Measurements from ENCODE around the gene MGRN1.

MGRN1 gene

GRCh38 chr16:4607841-4608703 lies 16.6 kb upstream of the MGRN1 start:
- peaks cover 28% of the 10 kb centered on the region; the same call in 1 of the 2 replicates for H3K36me3 ChIP-seq (ENCODE audit: insufficient read depth, low read depth, low read length)
- H3K27ac ChIP-seq (ENCODE audit: low read length): no peak overlapping the region
- no peaks in the 10 kb centered on the region for H3K27me3 ChIP-seq (ENCODE audit: insufficient read depth, low read length)
- no peak overlapping the region for H3K9ac ChIP-seq (ENCODE audit: low read depth, low read length)
- H3K4me3 ChIP-seq (ENCODE audit: low read length): no peak overlapping the region
- peaks cover 3% of the 10 kb centered on the region for H3K4me1 ChIP-seq (ENCODE audit: insufficient read depth, low read length)
- no peaks in the 10 kb centered on the region for H3K9me3 ChIP-seq (ENCODE audit: insufficient read depth, low read depth, low read length)

GRCh38 chr16:4608704-4608980 lies 16.0 kb upstream of the MGRN1 start:
- H3K27ac ChIP-seq (ENCODE audit: low read length): no peak overlapping the region
- no peak overlapping the region for H3K9ac ChIP-seq (ENCODE audit: low read depth, low read length)
- H3K27me3 ChIP-seq (ENCODE audit: insufficient read depth, low read length): no peaks in the 10 kb centered on the region
- peaks cover 9% of the 10 kb centered on the region for H3K4me1 ChIP-seq (ENCODE audit: insufficient read depth, low read length)
- H3K36me3 ChIP-seq (ENCODE audit: insufficient read depth, low read depth, low read length): peaks cover 28% of the 10 kb centered on the region; the same call in 1 of the 2 replicates
- H3K4me3 ChIP-seq (ENCODE audit: low read length): no peak overlapping the region
- no peaks in the 10 kb centered on the region for H3K9me3 ChIP-seq (ENCODE audit: insufficient read depth, low read depth, low read length)

GRCh38 chr16:4609200-4610010 lies 15.2 kb upstream of the MGRN1 start:
- Histone ChIP-seq H3K36me3 (ENCODE audit: insufficient read depth, low read depth, low read length) (peaks cover 28% of the 10 kb centered on the region; the same call in 1 of the 2 replicates), H3K27me3 (ENCODE audit: insufficient read depth, low read length) (no peaks in the 10 kb centered on the region), H3K4me3 (ENCODE audit: low read length) (no peak overlapping the region), H3K9me3 (ENCODE audit: insufficient read depth, low read depth, low read length) (no peaks in the 10 kb centered on the region), H3K9ac (ENCODE audit: low read depth, low read length) (no peak overlapping the region), H3K27ac (ENCODE audit: low read length) (no peak overlapping the region), H3K4me1 (ENCODE audit: insufficient read depth, low read length) (peaks cover 9% of the 10 kb centered on the region)

- Histone ChIP-seq H3K27me3 (ENCODE audit: insufficient read depth, low read length) (no peaks in the 10 kb centered on the region), H3K9ac (ENCODE audit: low read depth, low read length) (no peak overlapping the region), H3K36me3 (ENCODE audit: insufficient read depth, low read depth, low read length) (peaks cover 28% of the 10 kb centered on the region; the same call in 1 of the 2 replicates), H3K4me1 (ENCODE audit: insufficient read depth, low read length) (peaks cover 9% of the 10 kb centered on the region), H3K4me3 (ENCODE audit: low read length) (no peak overlapping the region), H3K9me3 (ENCODE audit: insufficient read depth, low read depth, low read length) (no peaks in the 10 kb centered on the region), H3K27ac (ENCODE audit: low read length) (no peak overlapping the region)
Measured at GRCh38 chr16:4610011-4611005, 14.3 kb upstream of the MGRN1 start.

- H3K27ac ChIP-seq (ENCODE audit: low read length): peak overlapping the region; percentile 38
- H3K4me3 ChIP-seq (ENCODE audit: low read length): no peak overlapping the region
- H3K36me3 ChIP-seq (ENCODE audit: insufficient read depth, low read depth, low read length): peaks cover 28% of the 10 kb centered on the region; the same call in 1 of the 2 replicates
- H3K27me3 ChIP-seq (ENCODE audit: insufficient read depth, low read length): no peaks in the 10 kb centered on the region
- H3K9me3 ChIP-seq (ENCODE audit: insufficient read depth, low read depth, low read length): no peaks in the 10 kb centered on the region
- peaks cover 9% of the 10 kb centered on the region for H3K4me1 ChIP-seq (ENCODE audit: insufficient read depth, low read length)
- no peak overlapping the region for H3K9ac ChIP-seq (ENCODE audit: low read depth, low read length)
Measured at GRCh38 chr16:4611337-4612021, 13.1 kb upstream of the MGRN1 start.

GRCh38 chr16:4612474-4612931 lies 12.1 kb upstream of the MGRN1 start:
- H3K9ac ChIP-seq (ENCODE audit: low read depth, low read length): peak overlapping the region; percentile 94; the same call in 1 of the 2 replicates
- H3K4me3 ChIP-seq (ENCODE audit: low read length): peak overlapping the region; percentile 94
- peak overlapping the region; percentile 48 for H3K27ac ChIP-seq (ENCODE audit: low read length)
- H3K4me1 ChIP-seq (ENCODE audit: insufficient read depth, low read length): peaks cover 10% of the 10 kb centered on the region
- no peaks in the 10 kb centered on the region for H3K27me3 ChIP-seq (ENCODE audit: insufficient read depth, low read length)
- H3K9me3 ChIP-seq (ENCODE audit: insufficient read depth, low read depth, low read length): no peaks in the 10 kb centered on the region
- H3K36me3 ChIP-seq (ENCODE audit: insufficient read depth, low read depth, low read length): peaks cover 22% of the 10 kb centered on the region; the same call in 1 of the 2 replicates

- H3K27me3 ChIP-seq (ENCODE audit: insufficient read depth, low read length): no peaks in the 10 kb centered on the region
- H3K9me3 ChIP-seq (ENCODE audit: insufficient read depth, low read depth, low read length): no peaks in the 10 kb centered on the region
- H3K27ac ChIP-seq (ENCODE audit: low read length): peak overlapping the region; percentile 48
- H3K36me3 ChIP-seq (ENCODE audit: insufficient read depth, low read depth, low read length): peaks cover 16% of the 10 kb centered on the region; the same call in 1 of the 2 replicates
- peak overlapping the region; percentile 94 for H3K4me3 ChIP-seq (ENCODE audit: low read length)
- peaks cover 14% of the 10 kb centered on the region for H3K4me1 ChIP-seq (ENCODE audit: insufficient read depth, low read length)
- peak overlapping the region; percentile 94 for H3K9ac ChIP-seq (ENCODE audit: low read depth, low read length)
Measured at GRCh38 chr16:4612977-4613635, 11.5 kb upstream of the MGRN1 start.

GRCh38 chr16:4613636-4614570 lies 10.7 kb upstream of the MGRN1 start:
- Histone ChIP-seq H3K36me3 (ENCODE audit: insufficient read depth, low read depth, low read length) (peaks cover 9% of the 10 kb centered on the region; the same call in 1 of the 2 replicates), H3K4me3 (ENCODE audit: low read length) (peak overlapping the region; percentile 94), H3K27me3 (ENCODE audit: insufficient read depth, low read length) (no peaks in the 10 kb centered on the region), H3K9me3 (ENCODE audit: insufficient read depth, low read depth, low read length) (no peaks in the 10 kb centered on the region), H3K4me1 (ENCODE audit: insufficient read depth, low read length) (peaks cover 14% of the 10 kb centered on the region), H3K9ac (ENCODE audit: low read depth, low read length) (peak overlapping the region; percentile 94), H3K27ac (ENCODE audit: low read length) (peak overlapping the region; percentile 69)

- peak within 1 kb of the TSS; percentile 94 for H3K9ac ChIP-seq (ENCODE audit: low read depth, low read length)
- H3K27ac ChIP-seq (ENCODE audit: low read length): peak within 1 kb of the TSS; percentile 72
- peak within 1 kb of the TSS; percentile 94 for H3K4me3 ChIP-seq (ENCODE audit: low read length)
- no peaks in the 10 kb centered on the region for H3K9me3 ChIP-seq (ENCODE audit: insufficient read depth, low read depth, low read length)
- H3K4me1 ChIP-seq (ENCODE audit: insufficient read depth, low read length): peaks cover 14% of the 10 kb centered on the region
- no peaks in the 10 kb centered on the region for H3K27me3 ChIP-seq (ENCODE audit: insufficient read depth, low read length)
- H3K36me3 ChIP-seq (ENCODE audit: insufficient read depth, low read depth, low read length): 0 out of 2 replicates have a peak, but pooled peaks cover 2% of the 10 kb centered on the region
Measured at GRCh38 chr16:4614571-4615383, 9.8 kb upstream of the MGRN1 start, which contains the start of gene UBALD1. Gene UBALD1 (minus strand): TSS chr16:4614888. CDS start chr16:4614797, 91 bp downstream.
